Fibroblast of lung (primary cell): ENCODE measurements around the gene ZNF23.

Source experiments
- CTCF ChIP-seq, 2 donors: IDR thresholded peaks in 1 of 2; conservative IDR thresholded peaks in 1 of 2; 1 replicate in 1 of 2; 2 replicates in 1 of 2; pipeline ENCODE4 v1.5.1; 2011 to 2012; ENCODE audit warnings: low read length in 2 of 2, control low read depth in 1 of 2, inconsistent platforms in 1 of 2, low read depth in 1 of 2, mild to moderate bottlenecking in 1 of 2
- EZH2 ChIP-seq: IDR thresholded peaks from 2 replicates; pipeline ENCODE4 v1.5.1; 2012; ENCODE audit warnings: low read length, control low read depth, mild to moderate bottlenecking; ENCODE audit errors: missing control alignments

GRCh38 chr16:71410146-71410545, 51.9 kb downstream of the ZNF23 start:
- no peak for TF ChIP-seq CTCF (conservative IDR thresholded peaks at IDR 0.05 in 1 of 2, IDR thresholded peaks at IDR 0.05 in 1 of 2; ENCODE audit: low read depth in 1 of 2, low read length in 2 of 2)
- no peak for TF ChIP-seq EZH2
